ENCODE data around the gene ARHGAP32. TPM values are rescaled to one million over a fixed set of nuclear protein-coding genes. Genes with fewer than 3 reads are reported as not detected.

ARHGAP32 gene
- total RNA-seq, 2 experiments from 2014 or later = 8.7 to 10.0 TPM

- Histone ChIP-seq H3K4me1 (ENCODE audit: insufficient read depth, low read length) (no peaks in the 10 kb centered on the region), H3K27ac (ENCODE audit: low read depth in 1 of 2, low read length in 2 of 2) (no peak overlapping the region), H3K27me3 (ENCODE audit: control insufficient read depth in 1 of 2, insufficient read depth in 2 of 2, low read length in 2 of 2) (peaks cover 0 to 6% of the 10 kb centered on the region in 2 experiments), H3K9me3 (ENCODE audit: control insufficient read depth in 1 of 2, insufficient read depth in 1 of 2, low read length in 2 of 2) (no peaks in the 10 kb centered on the region), H3K4me3 (ENCODE audit: low read length) (no peak overlapping the region), H3K36me3 (ENCODE audit: insufficient read depth, low read length) (no peaks in the 10 kb centered on the region)
- H3K9me3 Mint-ChIP-seq = no peaks in the 10 kb centered on the region
- POLR2A ChIA-PET = no interaction called here
- H3K27ac Mint-ChIP-seq = no peak overlapping the region
- ATAC-seq (ENCODE audit: poor library complexity) (no peak), DNase-seq (no peak)
- H3K4me3 Mint-ChIP-seq = no peak overlapping the region
- H3K4me1 Mint-ChIP-seq (ENCODE audit: low read depth) = no peaks in the 10 kb centered on the region
- H3K36me3 Mint-ChIP-seq (ENCODE audit: low read depth) = no peaks in the 10 kb centered on the region
- CTCF ChIA-PET = no interaction called here
- intact Hi-C loops (cut with DNase I, micrococcal nuclease) = no loop called here
- TF ChIP-seq CTCF (IDR thresholded peaks at IDR 0.05) = no peak
- peaks cover 11% of the 10 kb centered on the region for H3K27me3 Mint-ChIP-seq
Measured at GRCh38 chr11:128942272-128942612, 249.9 kb downstream of the ARHGAP32 start.

- Mint-ChIP-seq H3K27ac (no peak overlapping the region), H3K27me3 (peaks cover 6% of the 10 kb centered on the region), H3K9me3 (no peaks in the 10 kb centered on the region), H3K4me1 (ENCODE audit: low read depth) (no peaks in the 10 kb centered on the region), H3K4me3 (no peak overlapping the region), H3K36me3 (ENCODE audit: low read depth) (no peaks in the 10 kb centered on the region)
- no peak overlapping the region for H3K4me3 ChIP-seq (ENCODE audit: low read length)
- no peaks in the 10 kb centered on the region for H3K4me1 ChIP-seq (ENCODE audit: insufficient read depth, low read length)
- no peak overlapping the region for H3K27ac ChIP-seq (ENCODE audit: low read depth in 1 of 2, low read length in 2 of 2)
- peaks cover 0 to 6% of the 10 kb centered on the region in 2 experiments for H3K27me3 ChIP-seq (ENCODE audit: control insufficient read depth in 1 of 2, insufficient read depth in 2 of 2, low read length in 2 of 2)
- POLR2A ChIA-PET = no interaction called here
- intact Hi-C loops (cut with DNase I, micrococcal nuclease) = no loop called here
- no peak for TF ChIP-seq CTCF (IDR thresholded peaks at IDR 0.05)
- H3K36me3 ChIP-seq (ENCODE audit: insufficient read depth, low read length) = no peaks in the 10 kb centered on the region
- no peak for DNase-seq
- no peak for ATAC-seq (ENCODE audit: poor library complexity)
- no peaks in the 10 kb centered on the region for H3K9me3 ChIP-seq (ENCODE audit: control insufficient read depth in 1 of 2, insufficient read depth in 1 of 2, low read length in 2 of 2)
- CTCF ChIA-PET = no interaction called here
Measured at GRCh38 chr11:128941573-128942271, 250.4 kb downstream of the ARHGAP32 start.

GRCh38 chr11:128941110-128941509 lies 251.0 kb downstream of the ARHGAP32 start:
- no peaks in the 10 kb centered on the region for H3K9me3 Mint-ChIP-seq
- DNase-seq = no peak
- peaks cover 0 to 4% of the 10 kb centered on the region in 2 experiments for H3K27me3 ChIP-seq (ENCODE audit: control insufficient read depth in 1 of 2, insufficient read depth in 2 of 2, low read length in 2 of 2)
- H3K36me3 Mint-ChIP-seq (ENCODE audit: low read depth) = no peaks in the 10 kb centered on the region
- H3K4me1 Mint-ChIP-seq (ENCODE audit: low read depth) = no peaks in the 10 kb centered on the region
- no peaks in the 10 kb centered on the region for H3K4me1 ChIP-seq (ENCODE audit: insufficient read depth, low read length)
- H3K27ac ChIP-seq (ENCODE audit: low read depth in 1 of 2, low read length in 2 of 2) = no peak overlapping the region
- no peak overlapping the region for H3K4me3 ChIP-seq (ENCODE audit: low read length)
- peaks cover 6% of the 10 kb centered on the region for H3K27me3 Mint-ChIP-seq
- POLR2A ChIA-PET = no interaction called here
- ATAC-seq (ENCODE audit: poor library complexity) = no peak
- intact Hi-C loops (cut with DNase I, micrococcal nuclease) = no loop called here
- no peak overlapping the region for H3K27ac Mint-ChIP-seq
- no peaks in the 10 kb centered on the region for H3K36me3 ChIP-seq (ENCODE audit: insufficient read depth, low read length)
- no peak overlapping the region for H3K4me3 Mint-ChIP-seq
- CTCF ChIA-PET = no interaction called here
- no peak for TF ChIP-seq CTCF (IDR thresholded peaks at IDR 0.05)
- no peaks in the 10 kb centered on the region for H3K9me3 ChIP-seq (ENCODE audit: control insufficient read depth in 1 of 2, insufficient read depth in 1 of 2, low read length in 2 of 2)
